D721Med (cell line): Measurements from ENCODE around the gene FNDC1.
"Not testable (repeated sequence)": the region's sequence is repeated elsewhere in the genome, so short reads cannot be mapped to it uniquely, and the experiment has no call there.

Experiments
- DNase-seq: peaks from one replicate; pipeline ENCODE4 v3.0.0; 2011; ENCODE audit warnings: low spot score; ENCODE audit not compliant: insufficient read length
- FAIRE-seq: peaks from 2 replicates; lab custom pipeline; 2011; peaks lifted over from hg19 to GRCh38; lab: Jason Lieb, UNC
- CTCF ChIP-seq: IDR thresholded peaks from 2 replicates; pipeline ENCODE4 v1.5.1; 2012; ENCODE audit warnings: mild to moderate bottlenecking, control low read depth; ENCODE audit not compliant: insufficient read depth; ENCODE audit errors: missing control alignments

Gene FNDC1

GRCh38 chr6:159282421-159282820 is 113.2 kb downstream of the FNDC1 start:
- DNase-seq, result no peak
- no peak for FAIRE-seq
- TF ChIP-seq CTCF, result no peak

- not testable (repeated sequence) for FAIRE-seq
These were observed 115.5 kb downstream of the FNDC1 start for GRCh38 chr6:159284661-159285060.

GRCh38 chr6:159298840-159299239 is 129.6 kb downstream of the FNDC1 start:
- no peak for TF ChIP-seq CTCF
- DNase-seq (no peak), FAIRE-seq (no peak)

More at GRCh38 chr6:159284661-159285060, 115.5 kb downstream of the FNDC1 start:
- not testable (repeated sequence) for DNase-seq

- no peak for TF ChIP-seq CTCF
- FAIRE-seq, result no peak
These were observed 130.4 kb downstream of the FNDC1 start for GRCh38 chr6:159299566-159299965.

GRCh38 chr6:159301277-159301676 is 132.1 kb downstream of the FNDC1 start:
- FAIRE-seq (no peak), DNase-seq (no peak)
- no peak for TF ChIP-seq CTCF

More at GRCh38 chr6:159299566-159299965, 130.4 kb downstream of the FNDC1 start:
- no peak for DNase-seq

- no peak for TF ChIP-seq CTCF
- FAIRE-seq, result no peak
- no peak for DNase-seq
These were observed 132.8 kb downstream of the FNDC1 start for GRCh38 chr6:159301810-159302593.

GRCh38 chr6:159302594-159302992 is 133.4 kb downstream of the FNDC1 start:
- DNase-seq, result no peak
- FAIRE-seq, result no peak
- no peak for TF ChIP-seq CTCF
